ENCODE data around the gene TASP1. TPM values are rescaled to one million over a fixed set of nuclear protein-coding genes. Genes with fewer than 3 reads are reported as not detected.

Gene TASP1
- total RNA-seq, 2 experiments from 2014 or later: 10.7 to 11.3 TPM

- POLR2A ChIA-PET: no interaction called here
- no peak overlapping the region for H3K27ac Mint-ChIP-seq
- CTCF ChIA-PET: no interaction called here
These were observed 222.2 kb downstream of the TASP1 start for GRCh38 chr20:13416531-13416930.

GRCh38 chr20:13412806-13413445, 225.8 kb downstream of the TASP1 start:
- no peaks in the 10 kb centered on the region for H3K9me3 ChIP-seq (ENCODE audit: control insufficient read depth in 1 of 2, insufficient read depth in 1 of 2, low read length in 2 of 2)
- DNase-seq (no peak), ATAC-seq (ENCODE audit: poor library complexity) (no peak)
- Mint-ChIP-seq H3K9me3 (no peaks in the 10 kb centered on the region), H3K27ac (no peak overlapping the region), H3K4me3 (no peak overlapping the region), H3K36me3 (ENCODE audit: low read depth) (peaks cover 59% of the 10 kb centered on the region), H3K27me3 (no peaks in the 10 kb centered on the region), H3K4me1 (ENCODE audit: low read depth) (no peaks in the 10 kb centered on the region)
- no peak overlapping the region for H3K4me3 ChIP-seq (ENCODE audit: low read length)
- ChIA-PET CTCF (no interaction called here), POLR2A (no interaction called here)
- no peak overlapping the region for H3K27ac ChIP-seq (ENCODE audit: low read depth in 1 of 2, low read length in 2 of 2)
- no peak for TF ChIP-seq CTCF (IDR thresholded peaks at IDR 0.05)
- intact Hi-C loops (cut with DNase I, micrococcal nuclease): no loop called here
- H3K27me3 ChIP-seq (ENCODE audit: control insufficient read depth in 1 of 2, insufficient read depth in 2 of 2, low read length in 2 of 2): no peaks in the 10 kb centered on the region
- peaks cover 9% of the 10 kb centered on the region for H3K36me3 ChIP-seq (ENCODE audit: insufficient read depth, low read length)
- H3K4me1 ChIP-seq (ENCODE audit: insufficient read depth, low read length): no peaks in the 10 kb centered on the region

More at GRCh38 chr20:13416531-13416930, 222.2 kb downstream of the TASP1 start:
- DNase-seq: no peak
- H3K4me3 ChIP-seq (ENCODE audit: low read length): no peak overlapping the region
- no peaks in the 10 kb centered on the region for H3K4me1 ChIP-seq (ENCODE audit: insufficient read depth, low read length)
- Mint-ChIP-seq H3K9me3 (no peaks in the 10 kb centered on the region), H3K4me3 (no peak overlapping the region), H3K4me1 (ENCODE audit: low read depth) (no peaks in the 10 kb centered on the region), H3K27me3 (no peaks in the 10 kb centered on the region), H3K36me3 (ENCODE audit: low read depth) (peaks cover 54% of the 10 kb centered on the region)
- H3K36me3 ChIP-seq (ENCODE audit: insufficient read depth, low read length): peaks cover 9% of the 10 kb centered on the region
- no peak overlapping the region for H3K27ac ChIP-seq (ENCODE audit: low read depth in 1 of 2, low read length in 2 of 2)
- H3K9me3 ChIP-seq (ENCODE audit: control insufficient read depth in 1 of 2, insufficient read depth in 1 of 2, low read length in 2 of 2): no peaks in the 10 kb centered on the region
- no peaks in the 10 kb centered on the region for H3K27me3 ChIP-seq (ENCODE audit: control insufficient read depth in 1 of 2, insufficient read depth in 2 of 2, low read length in 2 of 2)
- TF ChIP-seq CTCF (IDR thresholded peaks at IDR 0.05): no peak
- intact Hi-C loops (cut with DNase I, micrococcal nuclease): no loop called here
- ATAC-seq (ENCODE audit: poor library complexity): no peak

DNA sequence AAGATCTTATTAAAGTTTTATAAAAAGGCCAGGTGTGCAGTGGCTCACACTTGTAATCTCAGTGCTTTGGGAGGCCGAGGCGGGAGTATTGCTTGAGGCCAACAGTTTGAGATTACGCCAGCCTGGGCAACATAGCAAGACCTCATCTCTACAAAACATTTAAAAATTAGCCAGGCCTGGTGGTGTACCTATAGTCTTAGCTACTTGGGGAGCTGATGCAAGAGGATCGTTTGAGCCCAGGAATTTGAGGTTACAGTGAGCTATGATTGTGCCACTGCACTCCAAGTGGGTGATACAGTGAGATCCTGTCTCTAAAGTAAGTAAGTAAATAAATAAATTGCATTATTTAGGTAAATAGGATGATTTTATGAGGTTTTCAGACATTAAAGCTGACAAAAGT, 234.4 kb downstream of the TASP1 start:
- H3K27ac ChIP-seq (ENCODE audit: low read depth in 1 of 2, low read length in 2 of 2): no peak overlapping the region
- no peak overlapping the region for H3K4me3 Mint-ChIP-seq
- TF ChIP-seq CTCF (IDR thresholded peaks at IDR 0.05): no peak
- no peak overlapping the region for H3K27ac Mint-ChIP-seq
- H3K9me3 Mint-ChIP-seq: no peaks in the 10 kb centered on the region
- peaks cover 5% of the 10 kb centered on the region for H3K36me3 Mint-ChIP-seq (ENCODE audit: low read depth)
- no peaks in the 10 kb centered on the region for H3K4me1 ChIP-seq (ENCODE audit: insufficient read depth, low read length)
- no peaks in the 10 kb centered on the region for H3K36me3 ChIP-seq (ENCODE audit: insufficient read depth, low read length)
- H3K4me3 ChIP-seq (ENCODE audit: low read length): no peak overlapping the region
- intact Hi-C loops (cut with DNase I, micrococcal nuclease): no loop called here
- ATAC-seq (ENCODE audit: poor library complexity) (no peak), DNase-seq (no peak)
- ChIA-PET CTCF (no interaction called here), POLR2A (no interaction called here)
- no peaks in the 10 kb centered on the region for H3K4me1 Mint-ChIP-seq (ENCODE audit: low read depth)
- no peaks in the 10 kb centered on the region for H3K27me3 ChIP-seq (ENCODE audit: control insufficient read depth in 1 of 2, insufficient read depth in 2 of 2, low read length in 2 of 2)
- no peaks in the 10 kb centered on the region for H3K27me3 Mint-ChIP-seq
- H3K9me3 ChIP-seq (ENCODE audit: control insufficient read depth in 1 of 2, insufficient read depth in 1 of 2, low read length in 2 of 2): no peaks in the 10 kb centered on the region
